Kidney (tissue), 14 donors: ENCODE data around the gene WDR44. TPM values are rescaled to one million over a fixed set of nuclear protein-coding genes. Genes with fewer than 3 reads are reported as not detected.
A peak's percentile ranks its signal among the peaks of the same experiment; 100 is the strongest.

Experiments
- DNase-seq, 5 donors: peaks; one replicate each; pipeline ENCODE4 v3.0.0-alpha.2; 2013 to 2020
- FAIRE-seq: peaks from 2 replicates; lab custom pipeline; 2012; peaks lifted over from hg19 to GRCh38; lab: Jason Lieb, UNC
- H3K27ac ChIP-seq, 2 donors: one replicate each; pipeline ENCODE4 v1.7.0; 2013; ENCODE audit warnings: low read depth in 2 of 2, low read length in 2 of 2, inconsistent platforms in 1 of 2
- H3K27me3 ChIP-seq: one replicate; pipeline ENCODE4 v1.7.1; 2013; ENCODE audit warnings: low read length, inconsistent platforms; ENCODE audit not compliant: control insufficient read depth, insufficient read depth
- H3K36me3 ChIP-seq, 3 donors: one replicate each; pipeline versions ENCODE4 v1.7.0 to v1.7.1; 2013; ENCODE audit warnings: low read length in 3 of 3, control low read depth in 1 of 3, inconsistent platforms in 1 of 3; ENCODE audit not compliant: insufficient read depth in 3 of 3, control insufficient read depth in 2 of 3
- H3K4me1 ChIP-seq, 3 donors: one replicate each; pipeline versions ENCODE4 v1.7.0 to v1.7.1; 2013; ENCODE audit warnings: low read length in 3 of 3, inconsistent platforms in 1 of 3, low read depth in 1 of 3; ENCODE audit not compliant: control insufficient read depth in 2 of 3, insufficient read depth in 2 of 3
- H3K4me3 ChIP-seq, 3 donors: one replicate each; pipeline versions ENCODE4 v1.7.0 to v1.8.1; 2013; ENCODE audit warnings: low read length in 3 of 3, control low read depth in 1 of 3, inconsistent platforms in 1 of 3
- H3K9ac ChIP-seq, 3 donors: one replicate each; pipeline versions ENCODE4 v1.7.0 to v1.7.1; 2013; ENCODE audit warnings: low read length in 3 of 3, control low read depth in 1 of 3, inconsistent platforms in 1 of 3
- H3K9me3 ChIP-seq, 3 donors: one replicate each; pipeline versions ENCODE4 v1.7.0 to v1.7.1; 2013; ENCODE audit warnings: low read length in 3 of 3, control low read depth in 1 of 3, inconsistent platforms in 1 of 3; ENCODE audit not compliant: control insufficient read depth in 2 of 3, insufficient read depth in 1 of 3
- CTCF ChIP-seq: IDR thresholded peaks from 3 replicates; pipeline ENCODE4 v1.5.1; 2012; ENCODE audit warnings: mild to moderate bottlenecking, moderate library complexity, borderline replicate concordance; ENCODE audit not compliant: insufficient read depth; ENCODE audit errors: extremely low read depth
- intact Hi-C: fragments of 100-400 bp; cut with DNase I; formaldehyde crosslinking; loops from one replicate; pipeline ENCODE4 v1.11.1; 2022
- polyA plus RNA-seq: library from polyadenylated mRNA; stranded (reverse); fragments of 350-450 nt; fragmentation: Illumina TruSeq; extraction: RNeasy Lipid Tissue Mini Kit (QIAGEN cat#74804); gene quantifications from one replicate; pipeline ENCODE4 v1.2.3, GENCODE V29; 2014; ENCODE audit warnings: low read depth, low replicate concordance; ENCODE audit not compliant: insufficient read depth
- total RNA-seq: library from RNA; stranded (reverse); fragmentation: NEBNext Ultra II Directional; extraction: Animal tissue kit (Norgen Biotek cat#: 25700); gene quantifications from one replicate; pipeline ENCODE4 v1.2.1, GENCODE V29; 2021
- donor health status: control.
- donor health status: control.
- donor health status: control.
- donor health status: control.
- donor health status: control.
- donor health status: DM: yes; HTN: yes; CAD: no.
- donor health status: Normal renal cell carcinoma (clear cell type).

Gene WDR44
- total and polyA plus RNA-seq, 2 donors from 2014 or later = 3.6 to 15.5 TPM

GRCh38 chrX:118497180-118497818, 151.4 kb downstream of the WDR44 start:
- H3K36me3 ChIP-seq = no peaks in the 10 kb centered on the region
- no peak overlapping the region for H3K27ac ChIP-seq
- peak in 2 of 5 donors; percentile 34 to 36 for DNase-seq
- peaks cover 0 to 3% (median 0%) of the 10 kb centered on the region in 3 donors for H3K4me1 ChIP-seq
- H3K4me3 ChIP-seq = peak overlapping the region in 2 of 3 donors; percentile 50 to 55
- intact Hi-C loops = no loop called here
- peaks cover 2% of the 10 kb centered on the region for H3K27me3 ChIP-seq
- TF ChIP-seq CTCF = no peak
- H3K9me3 ChIP-seq = no peaks in the 10 kb centered on the region
- peak overlapping the region in 1 of 3 donors; percentile 1 for H3K9ac ChIP-seq
- no peak for FAIRE-seq

GRCh38 chrX:118498351-118498750, 152.4 kb downstream of the WDR44 start:
- DNase-seq (no peak), FAIRE-seq (no peak)
- no peak overlapping the region for H3K27ac ChIP-seq
- no peaks in the 10 kb centered on the region for H3K36me3 ChIP-seq
- peaks cover 0 to 3% (median 0%) of the 10 kb centered on the region in 3 donors for H3K4me1 ChIP-seq
- intact Hi-C loops = no loop called here
- no peak overlapping the region for H3K4me3 ChIP-seq
- H3K27me3 ChIP-seq = peaks cover 2% of the 10 kb centered on the region
- no peak overlapping the region for H3K9ac ChIP-seq
- TF ChIP-seq CTCF = no peak
- no peaks in the 10 kb centered on the region for H3K9me3 ChIP-seq

GRCh38 chrX:118498755-118499154, 152.8 kb downstream of the WDR44 start:
- FAIRE-seq = no peak
- no peak overlapping the region for H3K27ac ChIP-seq
- H3K4me3 ChIP-seq = no peak overlapping the region
- H3K9ac ChIP-seq = no peak overlapping the region
- no peaks in the 10 kb centered on the region for H3K36me3 ChIP-seq
- no peak for DNase-seq
- no peak for TF ChIP-seq CTCF
- no peaks in the 10 kb centered on the region for H3K9me3 ChIP-seq
- H3K27me3 ChIP-seq = peaks cover 2% of the 10 kb centered on the region
- H3K4me1 ChIP-seq = peaks cover 0 to 3% (median 0%) of the 10 kb centered on the region in 3 donors
- intact Hi-C loops = no loop called here

GRCh38 chrX:118499295-118499694, 153.4 kb downstream of the WDR44 start:
- no peak overlapping the region for H3K4me3 ChIP-seq
- DNase-seq (peak in 4 of 5 donors; percentile 46 to 74 (median 64)), FAIRE-seq (no peak)
- H3K9me3 ChIP-seq = no peaks in the 10 kb centered on the region
- H3K9ac ChIP-seq = no peak overlapping the region
- peaks cover 2% of the 10 kb centered on the region for H3K27me3 ChIP-seq
- peaks cover 0 to 3% (median 0%) of the 10 kb centered on the region in 3 donors for H3K4me1 ChIP-seq
- no peak overlapping the region for H3K27ac ChIP-seq
- intact Hi-C loops = no loop called here
- no peak for TF ChIP-seq CTCF
- H3K36me3 ChIP-seq = no peaks in the 10 kb centered on the region
